Neural progenitor cell (in vitro differentiated cells): ENCODE data around the gene RNF187. TPM values are rescaled to one million over a fixed set of nuclear protein-coding genes. Genes with fewer than 3 reads are reported as not detected.

Experiments used
- DNase-seq: peaks from one replicate; pipeline ENCODE4 v3.0.0-alpha.2; 2016; ENCODE audit warnings: low spot score
- H2AFZ ChIP-seq: fragments of 200-600 bp; sonication (generic); replicated peaks from 2 replicates; pipeline ENCODE4 v1.6.1; 2016; ENCODE audit warnings: antibody characterized with exemption
- H3F3A ChIP-seq: fragments of 200-600 bp; sonication (generic); 2 replicates; pipeline ENCODE4 v1.6.1; 2016; ENCODE audit warnings: antibody characterized with exemption, low read depth
- H3K27ac ChIP-seq: fragments of 200-600 bp; sonication (generic); 2 replicates; pipeline ENCODE4 v1.5.1; 2016; ENCODE audit warnings: mild to moderate bottlenecking
- H3K27me3 ChIP-seq: fragments of 200-600 bp; sonication (generic); 2 replicates; pipeline ENCODE4 v1.6.1; 2016; ENCODE audit warnings: mild to moderate bottlenecking, moderate library complexity
- H3K36me3 ChIP-seq: fragments of 200-600 bp; sonication (generic); 2 replicates; pipeline ENCODE4 v1.5.1; 2016
- H3K4me1 ChIP-seq: fragments of 200-600 bp; sonication (generic); 2 replicates; pipeline ENCODE4 v1.6.1; 2016; ENCODE audit warnings: mixed run types
- H3K4me2 ChIP-seq: fragments of 200-600 bp; sonication (generic); 2 replicates; pipeline ENCODE4 v1.6.1; 2016
- H3K4me3 ChIP-seq: fragments of 200-600 bp; sonication (generic); 2 replicates; pipeline ENCODE4 v1.5.1; 2016
- H3K79me2 ChIP-seq: fragments of 200-600 bp; sonication (generic); 2 replicates; pipeline ENCODE4 v1.6.1; 2016; ENCODE audit warnings: low read depth
- H3K9ac ChIP-seq: fragments of 200-600 bp; sonication (generic); 2 replicates; pipeline ENCODE4 v1.6.1; 2016
- H3K9me3 ChIP-seq: fragments of 200-600 bp; sonication (generic); 2 replicates; pipeline ENCODE4 v1.5.1; 2016; ENCODE audit warnings: low read depth
- H4K20me1 ChIP-seq: fragments of 200-600 bp; sonication (generic); 2 replicates; pipeline ENCODE4 v1.6.1; 2016; ENCODE audit warnings: low read depth
- H3K27ac Mint-ChIP-seq: 3 replicates; pipeline ENCODE4 v1.8.0; 2021; ENCODE audit warnings: mixed read lengths
- H3K27me3 Mint-ChIP-seq: 2 replicates; pipeline ENCODE4 v1.8.0; 2022; ENCODE audit warnings: low read depth, mild to moderate bottlenecking, inconsistent platforms, moderate library complexity, mixed read lengths; ENCODE audit not compliant: insufficient read depth
- H3K36me3 Mint-ChIP-seq: 3 replicates; pipeline ENCODE4 v1.8.0; 2021; ENCODE audit warnings: mixed read lengths
- H3K4me1 Mint-ChIP-seq: 3 replicates; pipeline ENCODE4 v1.8.0; 2021; ENCODE audit warnings: mixed read lengths
- H3K4me3 Mint-ChIP-seq: 3 replicates; pipeline ENCODE4 v1.8.0; 2021; ENCODE audit warnings: mild to moderate bottlenecking, moderate library complexity, mixed read lengths
- H3K9me3 Mint-ChIP-seq: 3 replicates; pipeline ENCODE4 v1.8.0; 2020; ENCODE audit warnings: mixed read lengths
- CTCF ChIP-seq: fragments of 200-600 bp; sonication (generic); IDR thresholded peaks from 2 replicates; pipeline ENCODE4 v1.5.1; 2017; ENCODE audit warnings: antibody characterized with exemption, mild to moderate bottlenecking
- EZH2 ChIP-seq: fragments of 200-600 bp; sonication (generic); IDR thresholded peaks from 2 replicates; pipeline ENCODE4 v1.6.1; 2017; ENCODE audit warnings: antibody characterized with exemption, mild to moderate bottlenecking, moderate library complexity
- EZH2phosphoT487 ChIP-seq: fragments of 200-600 bp; sonication (generic); IDR thresholded peaks from 2 replicates; pipeline ENCODE4 v1.6.1; 2017; ENCODE audit warnings: antibody characterized with exemption
- total RNA-seq: library from RNA; depleted of rRNA; stranded (reverse); fragments of >200 nt; gene quantifications from 2 replicates; pipeline ENCODE4 v1.2.3, GENCODE V29; 2015; ENCODE audit warnings: low replicate concordance

Gene RNF187
- total RNA-seq, 1 donor from 2014 or later: 16.1 TPM

GRCh38 chr1:228507961-228508652, 20.9 kb downstream of the RNF187 start:
- H3K4me1 ChIP-seq: no peaks in the 10 kb centered on the region
- no peaks in the 10 kb centered on the region for H3K4me1 Mint-ChIP-seq
- H3K9me3 Mint-ChIP-seq: peaks cover 11% of the 10 kb centered on the region
- no peak overlapping the region for H3K27ac Mint-ChIP-seq
- H3K27me3 Mint-ChIP-seq: peaks cover 20% of the 10 kb centered on the region
- no peaks in the 10 kb centered on the region for H3K79me2 ChIP-seq
- DNase-seq: no peak
- TF ChIP-seq CTCF: no peak
- TF ChIP-seq EZH2phosphoT487: no peak
- TF ChIP-seq EZH2: no peak
- H3K27ac ChIP-seq: no peak overlapping the region
- H2AFZ ChIP-seq: no peak overlapping the region
- no peaks in the 10 kb centered on the region for H3F3A ChIP-seq
- peaks cover 85% of the 10 kb centered on the region for H3K27me3 ChIP-seq
- no peak overlapping the region for H3K9ac ChIP-seq
- H3K9me3 ChIP-seq: no peaks in the 10 kb centered on the region
- H3K4me2 ChIP-seq: no peak overlapping the region
- H3K36me3 ChIP-seq: no peaks in the 10 kb centered on the region
- H3K36me3 Mint-ChIP-seq: no peaks in the 10 kb centered on the region
- no peak overlapping the region for H3K4me3 ChIP-seq
- no peaks in the 10 kb centered on the region for H4K20me1 ChIP-seq
- H3K4me3 Mint-ChIP-seq: no peak overlapping the region

- H4K20me1 ChIP-seq: no peaks in the 10 kb centered on the region
- no peak overlapping the region for H3K27ac ChIP-seq
- no peak overlapping the region for H3K4me2 ChIP-seq
- TF ChIP-seq EZH2 (no peak), CTCF (no peak), EZH2phosphoT487 (no peak)
- no peak overlapping the region for H3K9ac ChIP-seq
- no peaks in the 10 kb centered on the region for H3K79me2 ChIP-seq
- H3K4me3 ChIP-seq: no peak overlapping the region
- no peaks in the 10 kb centered on the region for H3K36me3 Mint-ChIP-seq
- H3K4me1 Mint-ChIP-seq: no peaks in the 10 kb centered on the region
- no peak overlapping the region for H3K4me3 Mint-ChIP-seq
- no peak overlapping the region for H3K27ac Mint-ChIP-seq
- H3K27me3 Mint-ChIP-seq: peaks cover 20% of the 10 kb centered on the region
- no peak for DNase-seq
- H3K36me3 ChIP-seq: no peaks in the 10 kb centered on the region
- no peaks in the 10 kb centered on the region for H3K4me1 ChIP-seq
- H2AFZ ChIP-seq: no peak overlapping the region
- no peaks in the 10 kb centered on the region for H3F3A ChIP-seq
- H3K27me3 ChIP-seq: peaks cover 85% of the 10 kb centered on the region
- peaks cover 11% of the 10 kb centered on the region for H3K9me3 Mint-ChIP-seq
- H3K9me3 ChIP-seq: no peaks in the 10 kb centered on the region
These were observed 21.7 kb downstream of the RNF187 start for GRCh38 chr1:228508840-228509415.

- Histone ChIP-seq H3K36me3 (no peaks in the 10 kb centered on the region), H3K9ac (no peak overlapping the region), H2AFZ (no peak overlapping the region), H3F3A (no peaks in the 10 kb centered on the region), H3K4me3 (no peak overlapping the region), H3K27ac (no peak overlapping the region), H3K79me2 (no peaks in the 10 kb centered on the region), H4K20me1 (no peaks in the 10 kb centered on the region), H3K4me1 (no peaks in the 10 kb centered on the region), H3K4me2 (no peak overlapping the region), H3K27me3 (peaks cover 85% of the 10 kb centered on the region), H3K9me3 (no peaks in the 10 kb centered on the region)
- H3K4me3 Mint-ChIP-seq: no peak overlapping the region
- no peak for DNase-seq
- peaks cover 8% of the 10 kb centered on the region for H3K9me3 Mint-ChIP-seq
- H3K36me3 Mint-ChIP-seq: no peaks in the 10 kb centered on the region
- no peak for TF ChIP-seq CTCF
- TF ChIP-seq EZH2phosphoT487: no peak
- no peak for TF ChIP-seq EZH2
- peaks cover 14% of the 10 kb centered on the region for H3K27me3 Mint-ChIP-seq
- H3K27ac Mint-ChIP-seq: no peak overlapping the region
- H3K4me1 Mint-ChIP-seq: no peaks in the 10 kb centered on the region
These were observed 23.1 kb downstream of the RNF187 start for GRCh38 chr1:228510101-228510802.
